Measurements from ENCODE around the gene MVB12B.

The MVB12B gene

DNA sequence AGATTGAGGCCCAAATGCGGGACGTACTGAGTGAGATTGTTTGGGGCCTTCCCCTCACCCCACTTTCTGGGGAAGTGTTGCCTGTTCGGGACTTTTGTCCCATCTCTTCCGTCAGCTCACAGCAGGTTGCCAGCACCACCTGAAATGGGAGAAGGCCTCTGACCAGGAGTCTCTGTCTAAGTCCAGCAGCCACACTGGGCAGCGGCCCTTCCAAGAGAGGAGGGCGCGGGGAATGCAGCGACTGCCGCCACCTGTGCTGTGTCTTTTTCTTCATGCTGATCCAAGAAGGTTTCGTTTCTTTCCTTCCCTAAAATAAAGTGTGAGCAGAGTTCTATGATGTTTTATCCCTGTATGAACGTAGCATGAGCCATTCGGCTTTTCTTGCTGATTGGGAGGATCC is 152.9 kb downstream of the MVB12B start:
- no peak for DNase-seq

DNA sequence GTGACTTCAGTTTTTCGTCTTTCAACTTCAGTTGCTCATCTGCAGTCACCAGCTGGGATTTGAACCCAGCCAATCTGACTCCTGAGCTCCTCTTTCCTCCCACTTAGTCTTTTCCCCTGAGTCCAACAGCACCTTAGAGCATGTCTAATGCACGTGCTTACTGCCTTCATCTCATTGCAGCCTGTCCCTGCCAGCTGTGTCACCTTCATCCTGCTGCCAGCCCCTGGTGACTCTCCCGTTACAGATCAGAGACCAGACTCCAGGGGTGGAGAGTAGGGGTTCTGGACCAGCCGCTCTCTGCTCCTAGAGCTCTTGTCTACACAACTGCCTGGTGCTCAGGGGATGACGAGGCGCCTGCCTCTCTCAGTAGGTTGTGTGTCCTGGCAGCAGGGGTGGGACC is 154.2 kb downstream of the MVB12B start:
- no peak for DNase-seq

DNA sequence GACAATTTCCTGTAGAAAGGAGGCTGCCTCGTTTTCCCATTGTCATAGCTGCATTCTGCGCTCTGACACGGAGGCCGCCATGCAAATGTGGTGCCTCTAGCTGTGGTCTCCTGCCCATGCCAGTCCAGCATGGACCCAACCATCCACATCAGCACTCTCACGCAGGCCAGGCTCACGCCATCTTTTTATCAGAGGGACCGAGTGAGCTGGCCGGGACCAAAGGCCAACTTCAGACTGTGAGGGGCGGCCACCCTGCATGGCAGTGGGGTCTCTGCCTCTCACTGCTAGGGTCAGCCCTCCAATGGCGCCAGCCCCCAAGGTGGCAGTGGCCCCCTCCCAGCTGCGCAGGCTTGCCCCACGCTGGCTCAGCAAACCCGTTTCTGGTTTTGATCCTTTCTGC is 155.2 kb downstream of the MVB12B start:
- no peak for DNase-seq

DNA sequence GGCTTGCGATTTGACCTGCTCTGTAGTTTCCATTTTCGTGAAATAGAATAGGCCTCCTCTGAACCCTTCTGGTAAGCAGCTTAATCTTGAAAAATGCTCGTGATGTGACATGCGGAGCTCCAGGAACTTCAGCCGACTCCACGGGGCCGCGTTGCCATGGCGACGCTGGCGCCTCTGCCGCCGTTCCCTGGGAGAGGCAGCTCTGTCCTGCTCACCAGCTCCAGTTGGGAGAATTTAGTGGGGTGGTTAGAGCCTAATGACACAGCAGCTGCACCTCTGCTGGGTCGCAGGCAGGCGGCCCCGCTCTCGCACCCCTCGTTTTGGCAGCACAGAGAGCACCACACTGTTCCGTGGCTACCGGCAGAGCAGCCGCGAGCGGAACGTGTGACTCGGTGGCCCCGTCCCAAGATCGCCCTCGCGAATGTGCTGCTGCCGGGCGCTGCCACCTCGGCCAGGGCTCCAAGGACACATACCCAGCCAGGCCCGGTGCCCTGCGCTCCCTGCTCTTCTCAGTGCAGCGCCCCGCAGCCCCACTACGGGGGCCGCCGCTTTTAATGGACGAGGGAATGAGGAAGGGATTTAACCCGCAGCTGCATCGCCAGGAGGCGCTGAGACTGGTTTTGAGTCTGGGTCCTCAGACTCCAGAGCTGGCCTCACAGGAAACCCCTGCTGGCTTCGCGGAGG is 155.9 kb downstream of the MVB12B start:
- DNase-seq = no peak

DNA sequence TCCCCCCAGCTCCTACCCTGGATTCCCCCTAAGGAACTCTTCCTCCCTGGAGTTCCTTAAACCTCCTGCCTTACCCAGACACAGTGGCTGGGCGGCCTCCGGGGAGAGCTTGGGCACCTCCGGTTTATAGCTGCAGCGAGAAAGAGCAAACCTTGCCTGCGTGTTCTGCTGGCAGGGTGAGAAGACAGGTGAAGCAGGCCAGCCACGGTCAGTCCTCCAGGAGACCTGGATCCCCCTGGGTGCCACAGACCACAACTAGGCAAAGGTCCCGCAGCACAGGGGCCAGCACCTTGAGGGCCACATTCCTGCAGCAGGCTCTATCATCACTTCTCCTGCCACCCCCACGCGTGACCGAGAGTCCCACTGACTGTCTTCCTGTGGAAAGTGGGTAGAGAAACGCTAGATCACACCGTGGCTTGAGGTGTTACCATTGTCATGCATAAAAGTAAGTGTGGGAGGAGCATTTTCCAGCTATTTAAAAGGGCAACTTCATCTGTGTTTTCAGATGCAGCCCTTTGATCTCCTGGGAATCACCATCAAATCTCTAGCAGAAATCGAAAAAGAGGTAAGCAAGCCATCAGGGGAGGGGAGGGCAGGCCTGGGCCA is 156.9 kb downstream of the MVB12B start:
- DNase-seq = no peak

DNA sequence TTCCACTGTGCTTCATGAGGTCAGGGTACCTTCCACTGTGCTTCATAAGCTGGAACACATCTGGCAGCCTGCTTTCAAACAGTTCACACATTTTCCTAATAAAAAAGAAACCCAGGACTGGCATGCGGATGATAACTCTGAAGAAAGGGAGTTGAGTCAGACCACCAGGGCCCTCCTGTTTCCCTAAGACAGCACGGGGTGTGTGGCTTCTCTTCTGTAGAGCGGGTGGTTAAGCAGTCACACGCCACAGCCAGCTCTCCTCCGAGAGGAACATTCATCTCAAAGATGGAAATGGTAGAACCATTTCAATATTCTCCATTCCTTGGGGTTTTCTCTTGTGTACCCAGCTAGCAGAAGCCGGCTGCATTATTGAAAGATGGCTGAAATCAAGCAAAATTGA is 159.0 kb downstream of the MVB12B start:
- no peak for DNase-seq

DNA sequence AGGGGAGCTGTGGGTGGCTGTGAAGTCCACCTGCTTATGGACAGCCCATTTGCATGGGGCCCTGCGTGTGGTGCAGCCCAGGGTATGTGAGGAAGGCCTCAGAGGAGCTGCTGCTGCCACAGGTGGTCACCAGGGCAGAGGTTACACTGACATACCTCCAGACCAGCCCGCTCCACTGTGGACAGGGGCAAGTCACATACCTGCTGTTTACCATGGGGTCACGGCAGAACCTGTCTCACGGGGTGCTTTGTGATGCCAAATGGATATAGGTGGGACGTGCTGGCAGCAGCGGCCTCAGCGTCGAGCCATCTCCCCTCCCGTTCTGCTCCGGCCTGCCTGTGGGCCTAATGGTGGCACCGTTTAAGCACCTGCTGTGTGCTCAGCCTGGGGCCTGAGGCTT is 159.6 kb downstream of the MVB12B start:
- DNase-seq = no peak

DNA sequence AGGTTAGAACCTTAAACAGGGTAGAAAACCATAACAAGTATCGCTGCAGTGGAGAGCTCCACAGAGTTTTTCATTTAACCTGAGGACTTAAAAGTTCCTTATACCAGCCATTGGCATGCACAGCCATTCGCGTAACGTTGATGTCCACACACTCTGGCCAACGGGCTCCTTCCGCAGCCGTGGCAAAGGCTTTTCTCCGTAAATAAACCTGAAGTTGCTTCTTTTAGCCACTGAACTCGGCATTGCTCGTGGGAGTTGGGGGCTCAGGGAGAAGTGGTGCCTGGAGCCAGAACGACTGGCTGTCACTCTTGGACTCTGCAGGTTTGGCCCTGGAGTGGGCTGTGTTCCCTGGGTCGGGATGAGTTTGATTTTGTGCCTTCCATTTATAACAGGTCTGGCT is 161.2 kb downstream of the MVB12B start:
- no peak for DNase-seq

DNA sequence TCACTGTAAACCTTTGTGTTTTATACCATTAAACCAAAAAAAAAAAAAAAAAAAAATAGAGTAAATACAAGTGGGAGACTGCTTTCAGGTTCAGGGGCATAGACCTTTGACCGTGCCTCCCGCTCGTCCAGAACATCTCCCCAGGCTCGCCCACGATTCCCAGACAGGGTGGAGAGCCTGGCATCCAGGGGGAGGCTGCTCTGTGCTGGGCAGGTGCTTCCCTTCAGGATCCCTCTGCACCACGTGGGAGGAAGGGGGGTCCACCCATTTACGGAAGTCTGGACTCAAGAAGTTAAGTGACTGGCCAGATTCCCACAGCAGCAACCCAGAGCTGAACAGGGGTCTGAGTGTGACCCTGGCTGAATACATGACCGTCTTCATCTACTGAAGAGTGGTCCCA is 161.7 kb downstream of the MVB12B start:
- no peak for DNase-seq

DNA sequence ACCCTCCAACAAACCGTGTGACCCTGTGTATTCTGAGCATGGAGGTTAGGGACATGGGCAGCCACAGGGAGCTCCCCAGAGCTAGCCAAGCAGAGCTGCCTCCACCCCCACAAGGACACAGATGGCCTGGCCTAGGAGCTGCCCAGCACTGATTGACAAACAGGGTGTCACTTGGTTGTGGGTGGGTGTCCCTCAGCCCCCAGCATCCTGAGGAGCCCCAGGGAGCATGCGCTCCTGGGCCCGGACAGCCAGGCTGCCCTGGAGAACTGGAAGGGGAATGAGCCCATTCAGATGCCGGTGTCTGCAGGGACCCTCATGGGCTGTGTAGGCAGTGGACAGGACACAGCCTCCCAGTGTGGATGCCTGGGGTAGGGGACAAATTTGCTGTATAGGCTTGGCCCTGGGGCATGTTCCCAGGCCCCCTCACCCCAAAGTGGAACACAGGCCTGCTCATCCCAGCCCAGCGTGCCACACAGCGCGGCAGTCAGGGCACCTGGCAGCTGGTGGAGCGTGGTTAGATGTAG is 162.3 kb downstream of the MVB12B start:
- no peak for DNase-seq

DNA sequence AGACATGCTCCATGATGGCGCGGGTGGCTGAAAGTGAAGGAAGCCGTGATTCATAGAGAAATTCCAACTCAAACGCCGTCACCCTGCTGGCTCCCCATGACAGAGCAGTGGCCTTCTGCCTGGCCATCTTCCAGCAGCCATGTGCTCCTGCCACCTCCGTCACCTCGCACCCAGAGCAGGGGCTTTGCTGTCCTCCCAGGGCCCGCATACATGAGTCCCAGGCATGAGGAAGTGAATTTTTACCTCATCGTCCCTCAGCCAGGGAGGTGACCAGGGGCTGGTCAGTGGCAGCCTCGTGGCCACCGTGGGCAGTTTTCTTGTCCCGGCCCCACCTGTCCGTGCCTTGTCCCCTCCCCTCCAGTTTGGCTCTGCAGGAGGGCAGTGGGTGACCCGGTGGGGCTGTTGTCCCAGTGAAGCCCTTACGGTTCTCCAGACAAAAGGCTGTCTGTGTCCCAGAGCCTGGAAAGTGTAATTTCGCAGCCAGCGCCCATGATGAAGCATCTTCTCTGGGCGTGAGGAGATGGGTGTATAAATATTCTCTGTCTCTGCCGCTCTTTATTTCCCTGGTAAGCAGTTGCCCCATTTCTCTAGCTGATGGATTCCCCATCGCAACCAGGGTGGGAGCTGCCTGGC is 163.1 kb downstream of the MVB12B start:
- DNase-seq = no peak

DNA sequence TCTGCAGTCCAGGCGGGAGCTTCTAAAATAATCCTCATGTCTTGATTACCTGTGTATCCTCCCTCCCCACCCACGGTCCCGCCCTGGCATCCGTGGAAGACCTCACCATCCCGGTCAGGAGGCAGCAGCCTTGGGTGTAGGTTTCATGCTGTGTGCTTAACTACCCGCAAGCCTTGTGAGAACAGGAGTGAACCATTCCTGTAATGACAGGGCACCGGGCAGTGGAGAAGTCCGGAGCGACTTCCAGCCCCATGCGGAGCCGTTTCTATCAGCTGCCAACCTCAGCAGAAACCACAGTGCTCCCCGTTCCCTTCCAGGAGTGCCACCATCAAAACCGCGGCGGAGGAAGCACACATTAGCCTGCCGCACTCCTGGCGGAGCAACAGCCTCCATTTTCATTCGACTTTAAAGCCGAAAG is 163.6 kb downstream of the MVB12B start:
- DNase-seq = peak; percentile 15

DNA sequence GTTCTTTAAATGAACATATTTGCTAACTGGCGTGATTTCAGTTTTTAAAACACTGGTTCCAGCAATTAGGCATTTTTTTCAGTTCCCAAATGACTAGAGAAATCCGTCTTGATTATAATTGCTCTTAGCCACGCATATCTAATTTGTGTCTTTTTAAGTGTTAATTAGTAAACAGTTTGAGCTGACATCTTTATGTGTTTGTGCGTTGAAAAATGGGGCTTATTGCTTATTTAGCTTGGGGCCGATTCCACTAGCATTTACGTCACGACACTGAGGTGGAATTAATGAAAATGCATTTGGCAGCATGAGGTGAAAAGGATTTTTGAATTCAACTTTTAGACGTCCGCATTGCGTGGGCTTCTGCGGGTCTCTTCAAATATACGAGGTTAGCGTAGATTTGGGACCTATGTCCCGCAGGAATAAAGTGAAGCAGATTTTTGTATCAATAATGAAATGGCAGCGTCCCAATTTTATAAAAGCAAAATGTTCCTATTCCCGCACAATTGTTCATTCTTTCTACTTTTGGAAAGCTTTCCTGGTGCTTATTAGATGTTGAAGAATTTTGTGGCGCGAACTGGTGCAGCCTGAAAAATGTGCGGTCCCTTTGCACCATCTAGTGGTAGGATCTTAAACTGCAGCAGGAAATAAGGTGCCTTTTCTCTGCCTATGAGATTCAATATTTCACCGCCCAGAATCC is 164.4 kb downstream of the MVB12B start:
- peak; percentile 65 for DNase-seq

DNA sequence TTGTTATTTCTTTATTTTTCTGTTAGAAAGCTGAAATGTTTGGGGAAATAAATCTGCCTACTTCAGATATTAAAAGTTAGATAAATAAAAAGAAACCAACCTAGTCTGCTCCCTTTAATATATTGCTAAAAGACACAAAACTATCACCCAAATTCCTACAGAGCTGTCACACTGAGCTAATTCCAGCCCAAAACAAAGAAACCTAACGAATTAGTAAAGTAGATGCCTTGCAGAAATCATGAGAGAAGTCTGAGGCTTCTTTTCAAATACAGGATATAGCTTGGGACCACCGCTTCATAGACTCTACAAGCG is 164.9 kb downstream of the MVB12B start:
- DNase-seq = no peak

DNA sequence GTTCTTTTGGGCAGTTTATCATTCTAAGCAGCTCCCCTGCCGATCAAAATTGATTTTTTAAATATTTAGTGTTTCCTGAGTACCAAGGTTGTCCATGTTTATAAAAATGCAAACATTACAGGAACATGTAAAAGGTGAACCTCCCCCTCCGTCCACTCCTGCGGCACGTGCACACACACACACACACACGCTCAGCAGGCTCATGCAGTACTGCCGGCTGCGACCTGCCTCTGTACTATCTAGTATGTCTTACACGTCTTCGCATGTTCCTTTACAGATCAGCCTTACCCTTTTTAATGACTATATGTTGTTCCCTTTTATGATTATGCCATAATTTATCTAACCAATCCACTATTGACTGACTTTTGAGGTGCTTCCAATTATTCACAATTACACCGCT is 165.3 kb downstream of the MVB12B start:
- no peak for DNase-seq

DNA sequence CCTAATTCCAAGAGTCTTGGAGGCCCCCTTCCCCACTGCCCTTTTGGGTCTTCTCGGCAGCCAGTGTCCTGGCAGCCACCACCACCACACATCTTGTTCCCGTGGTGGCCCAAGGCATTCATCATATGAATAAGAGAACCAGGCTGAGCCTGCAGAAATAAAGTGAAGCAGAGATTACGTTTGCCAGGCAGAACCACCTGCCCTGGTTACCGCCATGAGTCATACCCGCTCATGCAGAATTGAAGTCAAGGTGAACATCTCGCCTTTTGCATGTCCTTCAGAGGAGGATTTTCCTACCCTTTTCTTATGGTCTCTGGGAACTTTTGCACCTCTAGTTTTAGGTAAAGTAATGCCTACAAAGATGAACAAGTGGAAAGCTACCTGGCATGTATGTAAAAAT is 167.6 kb downstream of the MVB12B start:
- DNase-seq = no peak

DNA sequence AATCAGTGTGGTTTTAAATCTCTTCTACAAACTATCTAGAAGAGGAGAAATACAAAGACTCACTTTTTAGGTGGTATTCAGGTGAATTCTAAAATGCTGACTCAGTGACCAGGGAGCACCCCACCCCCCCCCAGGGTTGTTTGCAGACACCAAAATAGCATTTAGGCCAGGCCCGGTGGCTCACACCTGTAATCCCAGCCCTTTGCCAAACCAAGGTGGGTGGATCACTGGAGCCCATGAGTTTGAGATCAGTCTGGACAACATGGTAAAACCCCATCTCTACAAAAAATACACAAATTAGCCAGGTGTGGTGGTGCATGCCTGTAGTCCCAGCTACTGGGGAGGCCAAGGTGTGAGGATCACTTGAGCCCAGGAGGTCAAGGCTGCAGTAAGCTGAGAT is 168.1 kb downstream of the MVB12B start:
- no peak for DNase-seq

DNA sequence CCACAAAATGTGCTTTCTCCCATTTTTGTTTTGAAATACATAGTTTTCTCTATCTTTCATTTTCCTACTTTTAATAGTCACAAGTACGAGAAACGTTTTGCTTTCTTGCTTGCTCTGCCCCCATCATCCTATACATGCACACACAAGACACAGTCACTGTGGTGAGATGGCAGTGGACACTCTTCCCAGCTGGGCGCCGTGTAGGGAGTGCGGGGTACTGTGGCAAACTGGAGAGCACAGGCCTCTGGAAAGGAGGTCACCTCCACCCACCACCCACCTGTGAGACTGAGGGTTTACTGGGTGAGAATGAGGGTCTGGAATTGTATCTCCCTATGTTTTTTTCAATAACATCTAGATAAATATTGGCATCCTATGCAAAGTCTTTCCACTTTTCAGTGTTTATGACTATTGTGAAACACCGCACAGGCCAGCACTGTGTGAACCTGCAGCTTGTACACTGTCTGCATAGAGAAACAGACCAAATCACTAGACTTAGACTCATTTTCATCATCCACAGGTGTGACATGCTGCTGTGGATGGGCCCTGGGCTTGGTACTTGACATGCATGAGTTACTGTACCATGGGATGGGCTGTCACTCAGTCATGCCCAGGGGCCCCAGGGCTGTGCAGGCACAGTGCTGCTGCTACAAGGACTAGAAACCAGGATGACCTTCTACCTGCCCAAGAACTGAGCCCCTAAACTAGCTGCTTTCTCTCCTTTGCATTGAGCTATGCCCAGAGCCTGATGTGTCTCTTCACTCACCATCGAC is 169.0 kb downstream of the MVB12B start:
- DNase-seq = no peak

DNA sequence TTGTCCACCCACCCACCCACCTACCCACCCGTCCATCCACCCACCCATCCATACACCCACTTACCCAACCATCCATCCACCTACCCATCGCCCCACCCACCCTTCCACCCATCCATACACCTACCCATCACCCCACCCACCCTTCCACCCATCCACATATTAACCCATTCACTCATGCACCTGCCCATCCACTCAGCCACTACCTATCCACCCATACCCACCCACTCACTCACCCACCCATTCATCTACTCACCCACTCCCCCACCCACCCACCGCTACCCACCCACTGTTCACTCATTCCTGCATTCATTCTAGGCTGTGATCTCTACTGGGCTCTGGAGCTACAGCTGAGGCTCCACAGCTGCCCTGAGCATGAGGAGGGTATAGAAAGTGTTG is 169.6 kb downstream of the MVB12B start:
- no peak for DNase-seq

DNA sequence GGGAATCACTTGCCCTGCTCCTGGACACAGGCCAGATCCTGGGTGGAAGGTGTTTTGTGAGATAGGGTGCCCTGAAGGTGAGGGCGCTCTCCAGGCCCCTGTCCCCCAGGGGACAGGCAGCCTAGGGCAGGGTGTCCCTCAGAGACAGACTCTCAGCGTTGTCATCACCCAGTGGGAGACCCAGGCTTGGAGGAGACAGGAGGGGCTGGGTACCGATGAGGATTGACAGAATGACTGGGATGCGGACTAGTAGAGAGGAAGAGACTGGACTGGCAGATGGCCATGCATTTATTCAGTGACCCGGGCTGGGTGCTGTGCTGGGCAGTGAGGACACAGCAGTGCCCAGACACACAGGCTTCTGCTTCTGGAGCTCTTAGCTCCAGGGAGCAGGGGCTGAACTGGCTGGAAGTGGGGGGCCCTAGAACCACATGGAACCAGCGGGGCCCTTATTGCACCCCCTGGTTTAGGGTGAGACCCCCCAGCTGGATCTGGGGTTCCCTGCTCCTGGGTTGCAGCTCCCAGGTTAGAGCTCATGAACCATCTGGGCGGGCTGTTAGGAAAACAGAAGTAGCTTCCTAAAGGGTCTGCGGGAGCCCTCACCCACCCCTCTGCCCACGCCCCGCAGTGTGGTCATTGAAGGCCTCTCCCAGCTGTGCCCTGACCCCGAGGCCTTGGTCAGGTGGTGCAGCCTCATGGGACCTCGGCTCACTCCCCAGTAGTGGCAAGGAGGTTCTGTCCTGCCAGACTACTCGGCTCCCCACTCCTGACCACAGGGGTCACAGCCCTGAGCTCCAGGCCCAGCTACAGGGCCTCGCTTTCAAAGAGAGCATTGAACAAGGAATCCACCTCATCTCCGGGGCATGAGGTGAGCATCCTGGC is 170.4 kb downstream of the MVB12B start:
- DNase-seq = no peak

DNA sequence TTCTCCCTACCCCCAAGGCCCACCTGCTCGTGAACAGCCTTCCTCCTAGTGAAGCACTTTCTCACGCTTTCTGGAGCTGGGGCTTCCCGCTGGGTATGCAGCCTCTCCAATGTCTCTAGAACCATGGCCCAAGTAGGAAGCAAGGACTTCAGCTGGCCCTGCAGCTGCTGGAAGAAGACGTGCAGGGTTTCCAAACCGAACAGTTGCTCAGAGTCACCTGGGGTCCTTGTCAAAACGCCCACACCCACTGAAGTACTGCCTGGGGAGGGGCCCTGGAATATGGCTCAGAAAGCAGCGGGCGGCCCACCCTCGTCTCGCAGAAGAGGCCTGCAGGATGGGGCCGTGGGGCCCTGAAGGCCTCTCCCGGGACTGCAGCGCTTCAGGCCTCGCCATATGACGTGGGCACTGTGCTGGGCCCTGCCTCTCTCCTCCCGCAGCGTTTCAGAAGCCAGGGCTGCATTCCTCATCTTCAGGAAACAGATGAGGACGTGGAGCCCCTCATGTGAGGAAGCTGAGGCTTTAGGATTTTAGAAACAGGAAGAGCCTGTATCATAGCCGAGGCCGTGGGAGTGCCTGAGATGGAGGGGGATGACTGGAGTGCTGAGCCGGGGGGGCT is 171.1 kb downstream of the MVB12B start:
- no peak for DNase-seq

DNA sequence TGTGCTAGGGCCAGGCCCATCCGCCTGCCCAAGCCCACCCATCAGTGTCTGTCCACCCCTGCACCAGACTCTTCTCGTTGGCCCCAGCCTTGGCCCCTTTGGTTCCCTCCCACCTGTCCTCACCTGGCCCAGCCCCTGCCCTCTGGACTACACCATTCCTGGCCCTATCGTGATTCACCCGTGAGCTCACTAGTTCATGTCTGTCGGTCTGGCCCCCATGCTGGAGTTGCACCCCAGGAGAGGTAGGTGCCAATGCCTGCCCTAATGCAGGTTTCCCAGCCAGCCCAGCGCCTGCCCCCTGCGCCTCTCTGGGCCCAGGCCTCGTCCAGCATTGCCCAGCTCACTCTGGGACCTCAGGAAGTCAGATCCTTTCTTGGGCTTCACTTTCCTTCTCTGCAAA is 171.7 kb downstream of the MVB12B start:
- DNase-seq = no peak

All from activated CD4-positive, alpha-beta T cell treated with anti-CD3 and anti-CD28 coated beads, Interleukin-2, amount 50 U/mL, for 16 hours (primary cell).